HepG2 (cell line): Measurements from ENCODE around the gene MTO1. TPM values are rescaled to one million over a fixed set of nuclear protein-coding genes. Genes with fewer than 3 reads are reported as not detected.

Source experiments
- ATAC-seq: fragments of 200-7000 bp; cut with Tn5 transposase; 3 replicates; pipeline ENCODE4 v1.9.1; 2020; ENCODE audit warnings: mild to moderate bottlenecking, moderate library complexity
- Bru-seq: library from RNA; stranded (reverse); fragments of 400-500 nt; gene quantifications from one replicate; lab custom pipeline; 2021; lab: Mats Ljungman, UMichigan
- BruChase-seq, 2 experiments: library from RNA; stranded (reverse); fragments of 400-500 nt; gene quantifications; one replicate each; lab custom pipeline; 2021; lab: Mats Ljungman, UMichigan
- BruUV-seq: library from RNA; stranded (reverse); fragments of 400-500 nt; replicated peaks from 2 replicates; lab custom pipeline; 2021; lab: Mats Ljungman, UMichigan
- CTCF ChIA-PET: fragments of 300-600 bp; formaldehyde crosslinking; extraction: SDS; loops from one replicate; lab custom pipeline; 2021; ENCODE audit warnings: low total read pairs, inconsistent platforms, low intra/inter-chr PET ratio; lab: Yijun Ruan, JAX
- POLR2A ChIA-PET: fragments of 350-600 bp; sonication (Branson Sonifier 250); formaldehyde crosslinking; loops from one replicate; lab custom pipeline; 2020; ENCODE audit warnings: antibody characterized with exemption, inconsistent platforms; lab: Yijun Ruan, JAX
- DNase-seq: peaks from one replicate; pipeline ENCODE4 v3.0.0-alpha.2; 2015; ENCODE audit warnings: low spot score
- FAIRE-seq: peaks from 3 replicates; lab custom pipeline; 2011; peaks lifted over from hg19 to GRCh38; lab: Jason Lieb, UNC
- H2AFZ ChIP-seq: one replicate; pipeline ENCODE4 v1.6.1; 2011; ENCODE audit warnings: low read length, inconsistent platforms
- H3K27ac ChIP-seq: fragments of 300-600 bp; 3 replicates; pipeline ENCODE4 v1.8.0; 2011; ENCODE audit warnings: mixed run types, mild to moderate bottlenecking, mixed read lengths, low read length, inconsistent platforms; ENCODE audit not compliant: insufficient read depth; ENCODE audit errors: extremely low read length
- H3K27me3 ChIP-seq, 2 experiments: fragments of 200-600 bp in 1 of 2; 2 replicates in 1 of 2; 3 replicates in 1 of 2; pipeline versions ENCODE4 v1.6.0 to v1.8.0; 2011; ENCODE audit warnings: low read length in 2 of 2, mild to moderate bottlenecking in 2 of 2, moderate library complexity in 2 of 2, inconsistent platforms in 1 of 2; ENCODE audit not compliant: insufficient read depth in 2 of 2, control insufficient read depth in 1 of 2
- H3K36me3 ChIP-seq, 2 experiments: fragments of 200-600 bp in 1 of 2; replicated peaks in 1 of 2; 2 replicates in 1 of 2; 3 replicates in 1 of 2; pipeline versions ENCODE4 v1.5.1 to v1.8.0; 2011; ENCODE audit warnings: low read length in 2 of 2, inconsistent platforms in 1 of 2; ENCODE audit not compliant: insufficient read depth in 2 of 2, control insufficient read depth in 1 of 2
- H3K4me1 ChIP-seq: 2 replicates; pipeline ENCODE4 v1.5.1; 2012; ENCODE audit warnings: low read length, inconsistent platforms; ENCODE audit not compliant: insufficient read depth
- H3K4me2 ChIP-seq: 2 replicates; pipeline ENCODE4 v1.6.0; 2011; ENCODE audit warnings: low read depth, low read length, inconsistent platforms
- H3K4me3 ChIP-seq, 3 experiments: fragments of 200-600 bp in 1 of 3; sonication (generic), shearing (Covaris generic) in 1 of 3; replicated peaks in 1 of 3; 2 replicates each; pipeline ENCODE4 v1.5.1; 2011 to 2016; ENCODE audit warnings: low read length in 3 of 3, inconsistent platforms in 2 of 3, low read depth in 2 of 3, mild to moderate bottlenecking in 2 of 3, control low read depth in 1 of 3, mixed read lengths in 1 of 3; ENCODE audit not compliant: insufficient read depth in 1 of 3
- H3K79me2 ChIP-seq: one replicate; pipeline ENCODE4 v1.6.1; 2011; ENCODE audit warnings: low read length, inconsistent platforms; ENCODE audit not compliant: insufficient read depth
- H3K9ac ChIP-seq: 2 replicates; pipeline ENCODE4 v1.6.0; 2011; ENCODE audit warnings: mild to moderate bottlenecking, low read depth, low read length, inconsistent platforms; ENCODE audit not compliant: insufficient read depth
- H3K9me3 ChIP-seq: 2 replicates; pipeline ENCODE4 v1.5.1; 2012; ENCODE audit warnings: mild to moderate bottlenecking, low read length
- H4K20me1 ChIP-seq: 2 replicates; pipeline ENCODE4 v1.6.0; 2011; ENCODE audit warnings: inconsistent platforms, mild to moderate bottlenecking, low read length, moderate library complexity; ENCODE audit not compliant: insufficient read depth
- GATAD2A ChIP-seq: IDR thresholded peaks from 2 replicates; pipeline ENCODE4 v1.6.1; 2016
- HOXA9 ChIP-seq: sonication (generic); formaldehyde crosslinking; IDR thresholded peaks from 2 replicates; pipeline ENCODE4 v1.8.1; 2022; ENCODE audit warnings: missing genetic modification reagents, mild to moderate bottlenecking, moderate library complexity, borderline replicate concordance
- KDM2A ChIP-seq: sonication (generic); formaldehyde crosslinking; IDR thresholded peaks from 2 replicates; pipeline ENCODE4 v1.4.0; 2020; ENCODE audit warnings: low read depth, missing genetic modification reagents, borderline replicate concordance
- SPEN ChIP-seq: sonication (generic); formaldehyde crosslinking; IDR thresholded peaks from 2 replicates; pipeline ENCODE4 v1.5.1; 2020; ENCODE audit warnings: low read depth, mild to moderate bottlenecking, missing genetic modification reagents
- ZBTB14 ChIP-seq: sonication (generic); formaldehyde crosslinking; IDR thresholded peaks from 2 replicates; pipeline ENCODE4 v1.4.0; 2020; ENCODE audit warnings: missing genetic modification reagents
- ZNF230 ChIP-seq: sonication (generic); formaldehyde crosslinking; IDR thresholded peaks from 2 replicates; pipeline ENCODE4 v1.4.0; 2020; ENCODE audit warnings: mild to moderate bottlenecking, missing genetic modification reagents
- ZNF781 ChIP-seq: sonication (generic); formaldehyde crosslinking; IDR thresholded peaks from 2 replicates; pipeline ENCODE4 v1.5.1; 2020; ENCODE audit warnings: borderline replicate concordance, mild to moderate bottlenecking, missing genetic modification reagents; ENCODE audit errors: not compliant biosample characterization
- ZNF883 ChIP-seq: sonication (generic); formaldehyde crosslinking; IDR thresholded peaks from 2 replicates; pipeline ENCODE4 v1.5.1; 2020; ENCODE audit warnings: mild to moderate bottlenecking, missing genetic modification reagents; ENCODE audit errors: not compliant biosample characterization
- WGBS: methylation state at CpG from one replicate; pipeline ENCODE4 v1.1.6; 2017; ENCODE audit warnings: low lambda C conversion rate; 5-methylcytosine and 5-hydroxymethylcytosine counted together
- in situ Hi-C: cut with HindIII; loops from 2 replicates; pipeline ENCODE4 v1.10.0; 2017; ENCODE audit warnings: low pct_unique_long_range_greater_than_20kb; ENCODE audit not compliant: extremely low pct_ligation_motif_present
- intact Hi-C: fragments of 100-400 bp; cut with micrococcal nuclease; formaldehyde crosslinking; loops from one replicate; pipeline ENCODE4 v1.10.0; 2022; ENCODE audit not compliant: unreplicated experiment
- long read RNA-seq, 2 experiments: library from RNA in 1 of 2; library from polyadenylated mRNA in 1 of 2; stranded (forward) in 1 of 2; unstranded in 1 of 2; transcript quantifications; one replicate each; pipeline ENCODE4 v2.0.0, GENCODE V29; 2019 to 2022
- polyA minus RNA-seq, 3 experiments: library from RNA; depleted of rRNA, polyadenylated mRNA; stranded (reverse); fragments of >200 nt; gene quantifications; 2 replicates each; pipeline ENCODE4 v1.2.3, GENCODE V29; 2011; ENCODE audit warnings: low replicate concordance in 1 of 3
- polyA plus RNA-seq, 8 experiments: library from polyadenylated mRNA; depleted of rRNA in 3 of 8; stranded (reverse) in 7 of 8; unstranded in 1 of 8; fragments of >200 nt; fragmentation: Illumina TruSeq in 4 of 8; extraction: Trizol in 4 of 8; gene quantifications; 2 replicates each; pipeline versions ENCODE4 v1.2.1 to v1.2.3, GENCODE V29; 2011 to 2016; ENCODE audit warnings: low read depth in 4 of 8, missing spikeins in 1 of 8, mixed read lengths in 1 of 8; ENCODE audit not compliant: insufficient read depth in 1 of 8
- total RNA-seq, 5 experiments: library from RNA; depleted of rRNA; stranded (reverse); fragments of >200 nt; fragmentation: Illumina TruSeq; extraction: Trizol; gene quantifications; 2 replicates each; pipeline ENCODE4 v1.2.3, GENCODE V29; 2016; ENCODE audit warnings: low read depth in 1 of 5

The MTO1 gene
- 31.9 and 45.3 TPM in 2 replicates for total RNA-seq (2016; rRNA removed; fragmentation: Illumina TruSeq; extraction: Trizol)
- total RNA-seq (2016; cell fraction: cytosol; rRNA removed; fragmentation: Illumina TruSeq; extraction: Trizol; ENCODE audit: low read depth): 22.3 and 25.1 TPM in 2 replicates
- 37.4 and 41.0 TPM in 2 replicates for total RNA-seq (2016; cell fraction: insoluble cytoplasmic fraction; rRNA removed; fragmentation: Illumina TruSeq; extraction: Trizol)
- 19.9 and 21.1 TPM in 2 replicates for total RNA-seq (2016; cell fraction: membrane; rRNA removed; fragmentation: Illumina TruSeq; extraction: Trizol)
- 42.8 and 50.4 TPM in 2 replicates for total RNA-seq (2016; cell fraction: nucleus; rRNA removed; fragmentation: Illumina TruSeq; extraction: Trizol)
- polyA plus RNA-seq (2011; rRNA removed): 20.1 and 21.1 TPM in 2 replicates
- polyA plus RNA-seq (2011; cell fraction: cytosol; rRNA removed): 12.7 and 19.8 TPM in 2 replicates
- polyA plus RNA-seq (2011; cell fraction: nucleus; rRNA removed): 39.9 and 40.2 TPM in 2 replicates
- polyA plus RNA-seq (2012): 17.3 and 22.7 TPM in 2 replicates
- 7.2 and 7.4 TPM in 2 replicates for polyA plus RNA-seq (2016; cell fraction: cytosol; fragmentation: Illumina TruSeq; extraction: Trizol; ENCODE audit: low read depth)
- 29.9 and 32.7 TPM in 2 replicates for polyA plus RNA-seq (2016; cell fraction: insoluble cytoplasmic fraction; fragmentation: Illumina TruSeq; extraction: Trizol; ENCODE audit: low read depth)
- 10.1 and 12.3 TPM in 2 replicates for polyA plus RNA-seq (2016; cell fraction: membrane; fragmentation: Illumina TruSeq; extraction: Trizol; ENCODE audit: low read depth)
- 58.4 and 66.5 TPM in 2 replicates for polyA plus RNA-seq (2016; cell fraction: nucleus; fragmentation: Illumina TruSeq; extraction: Trizol; ENCODE audit: insufficient read depth, low read depth)
- polyA minus RNA-seq (2011; rRNA and poly(A)+ RNA removed; ENCODE audit: low replicate concordance): 29.0 and 38.5 TPM in 2 replicates
- 11.6 and 17.0 TPM in 2 replicates for polyA minus RNA-seq (2011; cell fraction: cytosol; rRNA and poly(A)+ RNA removed)
- 54.2 and 59.1 TPM in 2 replicates for polyA minus RNA-seq (2011; cell fraction: nucleus; rRNA and poly(A)+ RNA removed)
- Bru-seq, nascent RNA: percentile 68 among the genes with signal in this experiment
- percentile 65 among the genes with signal in this experiment for BruChase-seq, experiment 1, labeled RNA remaining after a 6-hour chase
- BruChase-seq, experiment 2, labeled RNA remaining after a 2-hour chase: percentile 63 among the genes with signal in this experiment
- long read RNA-seq, experiment 1, full-length matches to known transcripts: 26 of 37 reads
- long read RNA-seq, experiment 1, partial matches to known transcripts: 5 of 37 reads
- long read RNA-seq, experiment 1, other reads (novel, unspliced or antisense): 6 of 37 reads
- long read RNA-seq, experiment 2, full-length matches to known transcripts: 12 of 31 reads
- long read RNA-seq, experiment 2, partial matches to known transcripts: 7 of 31 reads
- long read RNA-seq, experiment 2, other reads (novel, unspliced or antisense): 12 of 31 reads

GRCh38 chr6:73461537-73462350 is at the start of gene MTO1:
MTO1 (plus strand) TSS chr6:73461737; CDS start chr6:73461855, 118 bp downstream.
- peak within 1 kb of the TSS; percentile 95 for H3K9ac ChIP-seq
- peak; percentile 96 for ATAC-seq
- peak within 1 kb of the TSS; percentile 88 for H3K27ac ChIP-seq
- peaks cover 0 to 6% of the 10 kb centered on the region in 2 experiments; a peak in 3 of 5 replicates for H3K36me3 ChIP-seq
- BruUV-seq: TSS peak; percentile 91
- H3K79me2 ChIP-seq: peaks cover 30% of the 10 kb centered on the region
- under 1% methylated on average over 22 of the region's 55 CpGs for WGBS
- peak; percentile 79 for FAIRE-seq
- intact Hi-C loops (loop anchor here (2.0 kb wide), 1 partner anchor 191 kb away; the partner anchor contains the start of gene SLC17A5), in situ Hi-C loops (no loop called here)
- H3K9me3 ChIP-seq: no peaks in the 10 kb centered on the region
- no peak within 1 kb of the TSS for H2AFZ ChIP-seq
- ChIA-PET CTCF (no interaction called here), POLR2A (interaction anchor here (0.8 to 3.2 kb wide), 14 partner anchors 9 to 192 kb away, joined by 3 to 38 read pairs (median 4); partner anchors contain the start of genes CGAS and SLC17A5)
- no peaks in the 10 kb centered on the region for H4K20me1 ChIP-seq
- peak; percentile 89 for DNase-seq
- no peaks in the 10 kb centered on the region; a peak in 1 of 5 replicates for H3K27me3 ChIP-seq
- peak within 1 kb of the TSS; percentile 94 to 99 (median 99) for H3K4me3 ChIP-seq
- peaks cover 24% of the 10 kb centered on the region for H3K4me1 ChIP-seq
- H3K4me2 ChIP-seq: peak within 1 kb of the TSS; percentile 82
- TF ChIP-seq ZBTB14 (CRISPR knock-in tag) (no peak), ZNF883 (peak; percentile 37), ZNF230 (CRISPR knock-in tag) (no peak), KDM2A (CRISPR knock-in tag) (peak; percentile 86), ZNF781 (CRISPR knock-in tag) (no peak), SPEN (CRISPR knock-in tag) (no peak), GATAD2A (CRISPR knock-in tag) (peak; percentile 57), HOXA9 (CRISPR knock-in tag) (no peak)
